ENCODE data around the gene DGKI. TPM values are rescaled to one million over a fixed set of nuclear protein-coding genes. Genes with fewer than 3 reads are reported as not detected.

Gene DGKI
- polyA plus RNA-seq, 4 donors, result 0.38 to 1.8 (median 1.7) TPM

DNA sequence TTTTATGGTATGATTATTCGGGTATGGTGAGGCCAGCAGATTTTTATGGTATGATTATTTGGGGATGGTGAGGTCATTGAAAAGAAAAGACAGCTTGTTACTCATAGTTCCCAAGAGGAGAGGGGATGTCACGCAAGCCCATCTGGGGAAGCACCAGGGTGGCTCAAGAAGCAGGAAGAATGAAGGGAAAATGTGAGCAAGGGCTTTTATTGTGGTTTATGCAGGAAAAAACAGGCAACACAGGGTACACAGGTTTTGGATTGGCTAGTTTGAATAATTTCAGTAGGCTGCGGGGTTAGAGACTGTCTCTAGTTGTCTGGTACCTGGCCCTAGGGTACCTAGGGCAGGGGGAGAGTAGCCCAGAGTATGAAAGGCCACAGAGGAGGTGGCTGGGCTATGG is 26.8 kb upstream of the DGKI start:
- no peak for DNase-seq (ENCODE audit: low read depth in 4 of 4, low spot score in 3 of 4)

DNA sequence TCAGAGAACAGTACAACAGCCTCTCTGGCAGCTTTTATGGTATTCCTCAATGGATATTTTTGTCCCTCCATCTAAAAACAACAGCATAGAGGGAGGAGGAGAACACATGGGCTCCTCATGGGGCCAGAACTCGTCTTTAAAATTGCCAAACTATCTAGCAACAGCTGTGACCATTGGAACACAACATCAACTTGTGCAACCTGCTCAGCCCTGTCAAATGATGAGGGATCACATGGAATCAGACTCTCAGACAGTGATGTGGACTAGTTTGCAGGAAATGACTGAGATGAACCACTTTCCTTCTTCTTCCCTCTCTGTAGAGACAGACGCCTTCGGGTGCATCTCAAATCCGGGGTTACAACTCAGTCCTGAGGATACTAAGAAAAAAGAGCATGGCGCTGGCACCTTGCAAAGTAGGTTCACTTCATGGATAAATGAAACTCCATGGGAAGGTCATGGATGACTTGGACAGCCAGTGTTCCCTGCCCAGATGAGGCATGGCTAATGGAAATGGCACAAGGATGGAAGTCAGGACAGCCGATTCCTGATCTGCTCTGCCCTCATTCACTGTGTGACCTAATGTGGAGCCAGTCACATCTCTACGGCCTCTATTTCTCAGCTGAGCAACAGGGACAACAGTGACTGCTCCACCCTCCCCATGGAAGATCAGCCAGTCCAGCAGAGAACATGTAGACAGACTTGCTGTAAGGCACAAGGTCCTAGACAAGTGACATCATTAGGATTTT is 24.6 kb upstream of the DGKI start:
- no peak for DNase-seq (ENCODE audit: low read depth in 4 of 4, low spot score in 3 of 4)

DNA sequence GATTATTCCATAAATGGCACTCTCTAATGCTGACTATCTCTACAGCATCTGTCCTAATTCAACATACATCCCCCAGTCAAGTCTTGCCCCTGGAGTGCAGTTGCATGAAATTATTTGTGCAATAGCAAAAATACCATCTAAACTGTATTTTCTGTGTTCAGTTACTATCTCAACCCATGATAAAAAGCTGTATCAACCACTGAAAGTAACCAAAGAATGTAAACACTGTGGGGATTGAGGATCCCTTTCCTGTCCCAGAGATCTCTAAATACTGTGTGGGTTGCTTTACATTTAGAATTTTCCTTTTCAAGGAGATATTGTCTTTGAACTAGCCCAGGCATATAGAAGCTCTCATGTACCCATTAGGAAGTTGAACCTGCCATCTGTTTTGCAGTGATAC is 23.9 kb upstream of the DGKI start:
- no peak for DNase-seq (ENCODE audit: low read depth in 4 of 4, low spot score in 3 of 4)

DNA sequence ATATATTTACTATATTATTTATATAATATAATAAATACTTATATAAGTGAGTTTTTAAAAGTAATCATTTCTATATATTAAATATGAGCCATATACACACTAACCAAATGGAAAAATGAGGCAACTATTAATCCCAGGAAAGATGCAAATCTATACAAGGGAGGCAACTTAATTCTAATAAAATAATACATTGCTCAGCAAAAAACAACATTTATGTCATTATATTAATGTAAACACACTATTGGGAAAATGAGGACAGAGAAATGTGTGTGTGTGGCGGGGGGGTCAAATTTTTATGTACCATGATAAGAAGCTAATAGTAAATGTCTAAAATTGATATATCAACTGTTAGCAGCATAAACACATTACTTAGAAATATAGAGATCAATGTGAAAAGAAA is 23.3 kb upstream of the DGKI start:
- DNase-seq (ENCODE audit: low read depth in 4 of 4, low spot score in 3 of 4), result no peak

DNA sequence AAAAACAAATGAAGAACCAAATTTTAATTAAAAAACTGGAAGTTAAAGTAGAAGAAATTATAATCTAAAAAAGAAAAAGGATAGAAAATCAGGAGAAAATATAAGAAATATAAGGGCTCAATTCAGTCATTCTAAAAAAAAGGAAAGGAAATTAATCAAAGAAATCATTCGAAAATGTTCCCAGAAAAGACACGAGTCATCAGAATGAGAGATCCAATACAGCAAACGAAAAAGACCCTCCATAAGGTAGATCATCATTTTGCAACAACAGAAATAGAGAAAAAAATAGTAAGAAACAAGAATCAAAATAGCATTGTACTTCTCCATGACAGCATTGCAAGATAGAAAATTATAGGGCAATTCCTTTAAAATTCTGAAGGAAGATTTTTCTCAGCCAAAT is 22.5 kb upstream of the DGKI start:
- DNase-seq (ENCODE audit: low read depth in 4 of 4, low spot score in 3 of 4), result no peak

DNA sequence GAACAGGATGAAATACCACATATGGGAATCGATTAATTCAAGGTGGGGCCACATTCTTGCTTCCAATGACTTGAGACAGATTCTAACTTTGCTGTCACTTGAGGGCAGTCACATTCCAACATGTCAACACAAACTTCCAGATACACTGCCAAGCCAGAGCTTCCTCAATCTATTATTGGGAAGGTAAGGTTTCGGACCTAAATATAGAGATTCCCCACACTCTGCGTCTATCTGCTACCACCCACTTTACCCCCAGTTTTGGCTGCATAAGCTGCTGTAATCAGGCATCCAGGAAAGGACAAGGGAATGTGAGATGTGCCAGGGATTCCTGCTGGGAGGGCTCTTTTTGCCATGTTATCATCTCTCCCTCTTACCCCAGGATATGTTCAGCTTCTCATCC is 20.5 kb upstream of the DGKI start:
- DNase-seq (ENCODE audit: low read depth in 4 of 4, low spot score in 3 of 4), result no peak

DNA sequence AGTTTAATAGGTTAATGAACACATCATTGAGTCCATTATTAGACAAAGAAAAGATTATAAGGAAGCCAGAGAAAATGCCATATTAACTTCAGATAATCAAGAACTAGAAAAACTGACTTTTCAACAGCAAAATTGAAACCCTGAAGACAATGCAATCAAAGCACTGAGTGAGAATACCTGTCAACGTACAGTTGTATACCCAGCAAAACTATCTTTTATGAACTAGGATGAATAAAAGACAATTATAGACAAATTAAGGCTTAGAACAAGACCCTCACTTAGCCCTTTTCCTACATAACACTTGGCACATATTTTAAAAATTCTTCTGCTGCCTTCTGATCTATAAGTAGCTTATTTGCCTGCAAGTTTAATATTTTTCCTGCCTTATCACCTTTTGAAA is 19.0 kb upstream of the DGKI start:
- DNase-seq (ENCODE audit: low read depth in 4 of 4, low spot score in 3 of 4), result no peak

DNA sequence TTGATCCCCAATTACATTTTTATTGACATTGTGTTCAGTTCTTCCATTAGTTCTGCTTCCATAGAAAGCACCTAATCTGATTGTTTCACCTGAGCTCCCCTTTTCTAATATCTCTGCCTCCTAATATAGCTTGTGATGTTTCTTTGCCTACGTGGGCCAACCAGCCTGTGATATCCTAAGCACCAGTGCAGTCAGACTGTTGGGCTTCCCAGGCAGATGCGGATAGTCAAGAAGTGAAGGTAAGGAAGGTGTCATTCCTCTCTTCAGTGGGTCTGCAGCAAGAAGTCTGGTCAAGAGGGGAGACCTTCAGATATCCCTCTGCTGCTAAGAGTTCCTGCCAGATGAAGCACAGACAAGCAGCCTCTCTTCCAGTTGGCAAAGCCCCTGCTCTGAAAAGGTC is 16.2 kb upstream of the DGKI start:
- no peak for DNase-seq (ENCODE audit: low read depth in 4 of 4, low spot score in 3 of 4)

DNA sequence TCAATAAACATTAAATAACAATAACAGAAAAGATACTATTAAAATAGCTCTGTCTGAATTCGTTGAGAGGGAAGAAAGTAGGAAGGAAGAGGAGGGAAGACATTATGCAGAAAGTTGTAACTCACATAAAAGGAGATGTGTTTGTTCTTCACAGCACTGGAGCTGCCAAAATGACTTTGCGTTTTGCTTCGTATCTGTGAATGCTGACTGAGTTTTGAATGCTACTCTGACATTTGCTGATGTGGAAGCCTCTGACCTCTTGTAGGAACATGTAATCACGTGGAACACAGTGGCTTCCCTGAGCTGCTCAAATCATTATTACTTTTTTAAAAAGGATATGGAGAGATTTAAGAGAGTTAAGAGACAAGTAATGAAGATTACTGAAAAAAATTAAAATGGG is 15.6 kb upstream of the DGKI start:
- no peak for DNase-seq (ENCODE audit: low read depth in 4 of 4, low spot score in 3 of 4)

DNA sequence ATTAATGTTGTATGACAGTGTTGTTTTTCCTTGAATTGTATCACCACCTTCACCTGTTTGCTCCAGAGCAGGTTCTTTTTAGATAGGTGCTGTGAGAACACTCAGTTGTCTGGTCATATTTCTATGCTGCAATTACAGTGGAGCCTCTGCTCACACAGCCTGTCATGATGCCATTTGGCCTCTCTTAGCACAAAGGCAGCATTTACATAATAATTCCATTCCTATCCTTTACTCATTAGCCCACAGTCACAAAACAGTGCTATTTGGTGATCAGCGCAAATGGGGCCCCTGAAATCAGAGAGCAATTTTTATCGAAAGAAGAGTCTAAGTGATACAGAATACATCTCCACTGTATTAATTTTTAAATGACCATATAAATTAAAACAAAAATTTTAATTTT is 13.8 kb upstream of the DGKI start:
- DNase-seq (ENCODE audit: low read depth in 4 of 4, low spot score in 3 of 4), result no peak

DNA sequence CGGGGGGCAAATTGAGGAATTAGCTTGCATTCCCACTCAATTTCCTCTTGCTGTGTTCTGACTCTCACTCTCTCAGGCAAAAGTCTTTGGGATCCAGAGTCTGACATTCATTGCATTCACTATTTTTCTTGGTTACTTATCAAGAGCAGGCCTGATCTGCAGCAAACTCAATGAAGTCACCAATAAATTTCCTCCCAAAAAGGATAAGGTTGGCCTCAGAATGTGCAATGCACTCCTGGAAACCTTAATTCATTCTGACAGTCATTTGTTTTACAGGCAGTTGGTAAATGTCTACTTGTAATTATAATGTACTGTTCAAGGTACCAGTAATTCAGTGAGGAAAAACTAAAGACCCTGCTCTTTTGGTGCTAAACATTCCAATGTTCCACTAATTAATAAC is 6.3 kb upstream of the DGKI start:
- DNase-seq (ENCODE audit: low read depth in 4 of 4, low spot score in 3 of 4), result no peak

DNA sequence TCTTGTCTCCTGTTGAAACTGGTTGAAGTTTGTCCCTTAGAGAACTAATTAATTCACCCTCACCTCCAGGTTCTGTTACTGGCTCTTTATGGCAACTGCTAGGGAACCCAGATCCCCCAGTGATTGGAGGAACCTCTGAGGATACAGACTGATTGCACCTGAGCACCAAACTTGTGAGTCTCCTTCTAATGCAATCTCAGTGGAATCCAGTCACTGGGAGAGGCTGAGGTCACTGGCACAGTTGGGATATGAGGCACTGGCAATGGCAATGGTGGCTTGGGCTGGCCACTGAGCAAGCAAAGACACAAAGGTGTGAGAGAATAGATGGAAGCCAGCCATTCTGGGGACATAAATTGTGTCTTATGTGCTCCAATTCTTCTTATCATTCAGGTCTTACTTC is 5.3 kb upstream of the DGKI start:
- no peak for DNase-seq (ENCODE audit: low read depth in 4 of 4, low spot score in 3 of 4)

DNA sequence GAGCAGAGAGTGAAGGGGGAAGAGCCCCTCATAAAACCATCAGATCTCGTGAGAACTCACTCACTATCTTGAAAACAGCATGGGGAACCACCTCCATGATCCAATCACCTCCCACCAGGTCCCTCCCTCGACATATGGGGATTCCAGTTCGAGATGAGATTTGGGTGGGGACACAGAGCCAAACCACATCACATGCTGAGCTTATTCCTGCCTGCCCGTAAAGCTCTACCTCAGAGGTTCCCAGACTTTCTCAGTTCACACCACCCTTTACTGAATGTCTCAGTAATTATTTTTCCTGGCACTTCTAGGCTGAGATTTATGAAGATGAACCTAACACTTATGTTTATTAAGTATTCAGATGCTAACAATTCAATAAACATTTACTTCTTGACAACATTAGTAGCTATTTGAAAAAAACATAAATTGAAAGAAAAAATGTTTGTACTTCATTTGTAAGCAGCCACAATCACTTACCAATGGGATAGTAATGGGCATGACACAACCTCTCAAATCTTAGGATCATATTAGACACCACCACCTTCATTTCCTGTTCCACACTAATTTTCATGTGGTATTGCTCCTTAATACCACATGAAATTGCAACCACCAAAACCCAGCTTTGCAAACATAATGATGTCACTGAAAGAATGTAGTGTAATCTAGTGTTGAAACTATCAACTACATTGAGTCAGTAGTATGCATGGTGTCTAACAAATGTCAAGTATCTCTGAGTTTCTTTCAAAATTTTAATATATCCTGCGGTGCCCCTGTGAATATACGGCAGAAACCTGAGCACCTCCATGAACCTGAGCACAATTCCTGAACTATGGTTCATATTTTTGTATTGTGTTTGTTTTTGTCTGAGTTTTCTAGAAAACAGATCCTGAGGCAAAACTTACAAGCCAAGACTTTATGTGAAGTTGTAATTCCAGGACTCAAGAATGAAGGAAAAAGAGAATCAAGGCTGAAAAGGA is 4.5 kb upstream of the DGKI start:
- no peak for DNase-seq (ENCODE audit: low read depth in 4 of 4, low spot score in 3 of 4)

DNA sequence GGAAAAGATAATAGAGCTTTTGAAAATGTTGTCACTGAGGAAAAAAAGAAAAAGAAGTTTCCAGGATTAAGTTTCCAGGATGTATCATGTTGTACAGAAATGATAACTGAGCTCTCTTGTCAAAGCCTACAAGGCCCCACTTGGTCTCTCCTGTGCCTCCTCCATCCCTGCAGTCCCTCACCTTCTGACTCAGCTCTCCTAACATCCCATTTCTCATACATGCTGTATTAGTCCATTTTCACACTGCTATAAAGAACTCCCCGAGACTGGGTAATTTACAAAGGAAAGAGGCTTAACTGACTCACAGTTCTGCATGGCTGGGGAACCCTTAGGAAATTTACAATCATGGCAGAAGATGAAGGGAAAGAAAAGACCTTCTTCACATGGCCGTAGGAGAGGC is 3.8 kb upstream of the DGKI start:
- DNase-seq (ENCODE audit: low read depth in 4 of 4, low spot score in 3 of 4), result no peak

DNA sequence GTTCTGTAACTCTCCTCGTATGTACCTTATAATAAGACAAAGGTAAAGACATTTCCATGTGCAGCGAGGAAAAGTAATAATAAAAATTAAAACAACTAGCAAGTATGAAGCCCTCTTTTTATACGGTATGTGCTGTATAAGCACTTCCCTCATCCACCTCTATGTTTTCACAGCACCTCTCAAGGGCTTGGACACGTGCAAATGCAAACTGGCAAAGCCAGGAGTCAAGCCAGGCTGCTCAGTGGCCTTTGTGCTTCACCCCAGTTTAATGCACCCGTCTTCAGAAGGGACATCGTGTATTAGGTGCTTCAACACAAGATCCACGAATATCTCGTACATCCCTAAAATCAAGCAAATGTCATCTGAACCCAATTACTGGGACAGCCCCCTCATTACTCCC is 1.3 kb upstream of the DGKI start:
- no peak for DNase-seq (ENCODE audit: low read depth in 4 of 4, low spot score in 3 of 4)

DNA sequence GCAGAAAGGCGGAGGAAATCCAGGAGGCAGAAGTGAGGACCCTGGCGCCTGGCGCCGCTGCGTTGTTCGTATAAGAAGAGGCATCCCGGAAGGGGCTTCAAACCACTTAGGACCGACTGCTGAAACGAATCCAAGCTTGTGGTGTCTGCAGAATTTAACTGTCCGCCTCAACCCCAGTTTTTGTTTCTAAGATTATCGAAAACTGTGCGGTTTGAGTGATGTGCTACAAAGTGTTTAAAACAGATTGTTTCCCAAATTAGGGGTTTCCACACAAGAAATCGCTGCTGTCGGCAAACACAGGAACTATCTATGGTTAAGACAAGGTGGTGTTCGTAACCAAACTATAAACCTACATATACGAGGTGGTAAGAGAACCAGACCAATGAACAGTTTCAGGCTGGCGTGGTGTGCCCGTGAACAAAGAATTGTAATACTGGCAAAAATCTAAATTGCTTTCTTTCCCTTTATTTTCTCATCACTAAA is 835 bp upstream of the DGKI start:
- DNase-seq (ENCODE audit: low read depth in 4 of 4, low spot score in 3 of 4), result no peak

DNA sequence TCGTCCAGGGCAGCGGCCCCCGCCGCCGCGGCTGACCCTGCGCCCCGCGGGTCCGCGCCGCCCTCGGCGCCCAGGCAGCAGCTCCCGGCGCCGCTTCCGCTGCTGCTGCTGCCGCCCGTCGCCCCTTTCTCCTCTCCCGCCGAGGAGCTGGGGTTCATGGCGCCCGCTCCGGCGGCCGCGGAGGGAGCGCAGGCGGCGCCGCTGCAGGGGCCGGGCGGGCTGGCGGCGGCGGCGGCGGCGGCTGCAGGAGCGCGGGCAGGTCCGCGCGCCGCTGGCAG is 286 bp downstream of the DGKI start:
- no peak for DNase-seq (ENCODE audit: low read depth in 4 of 4, low spot score in 3 of 4)

DNA sequence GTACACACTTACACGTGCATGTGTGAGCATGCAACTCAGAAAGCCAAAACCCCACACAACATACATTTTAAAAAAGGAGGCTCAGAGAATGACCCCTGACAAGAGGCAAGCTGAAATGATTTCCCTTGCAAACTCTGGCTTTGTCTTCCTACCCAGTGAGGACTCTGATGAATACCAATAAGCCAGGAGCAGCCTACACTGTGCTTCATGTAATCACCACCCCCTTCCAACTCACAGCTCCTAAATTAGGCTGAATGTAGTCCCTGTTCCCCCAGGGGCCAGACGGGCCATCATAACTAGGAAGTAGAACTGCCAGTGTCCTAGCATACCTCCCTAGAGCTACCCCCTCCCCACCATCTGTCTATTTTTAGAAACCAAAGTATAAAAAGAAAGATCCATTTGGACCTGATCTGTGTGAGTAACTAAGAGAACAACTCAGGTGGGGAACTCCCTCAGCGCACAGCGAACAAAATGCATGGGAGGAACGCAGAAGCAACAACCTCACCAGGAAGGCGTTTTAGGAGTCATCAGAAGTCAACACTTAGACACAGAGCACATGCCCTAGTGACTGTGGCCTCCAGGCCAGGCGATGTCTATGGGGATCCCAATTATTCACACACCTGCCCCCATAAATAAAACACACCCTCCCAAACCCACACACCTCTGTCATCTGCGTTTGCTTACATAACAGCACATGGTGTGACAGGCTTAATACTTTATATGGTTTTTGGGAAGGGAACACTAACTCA is 1.9 kb downstream of the DGKI start:
- no peak for DNase-seq (ENCODE audit: low read depth in 4 of 4, low spot score in 3 of 4)

DNA sequence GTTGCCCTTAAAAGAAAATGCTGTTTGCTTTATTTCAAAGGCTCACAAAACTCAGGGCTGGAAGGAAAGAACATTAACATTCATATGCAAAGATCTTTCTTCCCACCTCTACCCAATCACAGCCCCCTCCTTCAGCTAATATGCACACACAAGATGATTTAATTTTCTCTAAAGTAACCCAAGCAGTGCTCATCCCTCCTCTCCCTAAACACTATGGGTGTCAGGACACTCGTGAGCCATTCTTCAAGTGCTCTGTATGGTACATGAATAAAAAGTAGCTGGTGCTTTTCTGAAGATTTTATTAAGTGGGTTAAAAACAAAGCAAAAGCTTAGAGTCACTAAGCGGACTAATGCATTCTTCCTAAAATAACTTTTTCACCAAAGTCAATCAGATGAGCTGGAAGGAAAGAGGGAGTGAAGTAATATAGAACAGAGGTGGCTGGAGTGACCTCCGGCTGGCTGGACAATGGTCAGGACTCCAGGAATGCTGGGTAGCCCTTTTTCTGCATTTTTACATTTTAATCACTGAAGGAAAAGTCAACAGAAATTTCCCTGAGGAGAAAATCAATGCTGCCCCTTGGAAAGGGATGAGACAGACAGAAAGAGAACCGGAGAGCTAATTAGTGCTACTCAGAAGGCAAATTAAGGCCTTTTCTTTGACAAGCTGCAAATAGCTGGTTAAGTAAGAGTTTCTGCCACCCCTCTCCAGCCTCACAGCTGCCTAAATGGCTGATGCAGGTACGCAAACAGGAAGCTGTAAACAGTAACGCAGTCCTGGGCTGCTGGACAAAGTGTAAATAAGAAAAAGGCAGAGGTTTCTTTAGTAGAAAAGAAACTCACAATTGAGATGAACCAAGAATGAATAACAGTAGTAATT is 6.6 kb downstream of the DGKI start:
- no peak for DNase-seq (ENCODE audit: low read depth in 4 of 4, low spot score in 3 of 4)

DNA sequence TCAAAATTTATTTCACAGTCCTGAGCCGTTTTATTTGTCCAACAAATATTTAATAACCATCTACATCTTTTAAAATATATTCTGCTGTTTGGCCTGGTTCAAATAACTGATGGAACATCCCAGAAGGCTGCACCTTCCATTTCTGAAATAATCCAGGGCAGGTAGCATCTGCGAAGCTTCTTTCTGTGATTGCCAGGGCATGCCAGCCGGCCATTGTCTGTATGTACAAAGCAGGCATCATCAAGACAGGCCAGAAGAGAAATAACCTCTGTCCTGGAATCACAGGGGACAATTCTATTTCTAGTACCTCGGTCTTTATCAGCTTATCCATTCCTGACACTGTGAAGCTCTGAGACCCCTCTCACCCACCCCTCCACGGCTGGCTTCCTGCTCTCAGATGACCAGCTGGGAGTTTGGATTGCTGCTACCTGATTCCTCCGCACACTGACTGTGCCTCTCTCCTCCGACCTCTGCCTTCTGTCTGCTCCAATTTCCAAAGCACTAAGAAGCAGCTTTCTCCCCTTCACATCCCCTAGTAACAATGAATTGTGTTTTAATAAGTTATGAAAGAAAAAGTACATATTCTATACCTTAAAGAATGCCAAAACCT is 8.0 kb downstream of the DGKI start:
- no peak for DNase-seq (ENCODE audit: low read depth in 4 of 4, low spot score in 3 of 4)
